CD14-positive monocyte (primary cell): Measurements from ENCODE around the gene MBD5. TPM values are rescaled to one million over a fixed set of nuclear protein-coding genes. Genes with fewer than 3 reads are reported as not detected.

ENCODE experiments used
- DNase-seq, 3 donors: peaks; one replicate each; pipeline ENCODE4 v3.0.0-alpha.2; 2011 to 2022
- H2AFZ ChIP-seq: 2 replicates; pipeline ENCODE4 v1.6.0; 2012; ENCODE audit warnings: mild to moderate bottlenecking, low read depth, low read length, inconsistent platforms; ENCODE audit not compliant: insufficient read depth, poor library complexity, severe bottlenecking
- H3K27ac ChIP-seq, 2 donors: 1 replicate in 1 of 2; 2 replicates in 1 of 2; pipeline ENCODE4 v1.5.1; 2012 to 2013; ENCODE audit warnings: low read length in 2 of 2, control low read depth in 1 of 2, inconsistent platforms in 1 of 2, low read depth in 1 of 2, mild to moderate bottlenecking in 1 of 2
- H3K27me3 ChIP-seq, 2 donors: one replicate each; pipeline versions ENCODE4 v1.6.0 to v1.6.1; 2011 to 2013; ENCODE audit warnings: low read length in 2 of 2; ENCODE audit not compliant: control insufficient read depth in 2 of 2, insufficient read depth in 2 of 2
- H3K36me3 ChIP-seq, 2 donors: replicated peaks in 1 of 2; 1 replicate in 1 of 2; 2 replicates in 1 of 2; pipeline versions ENCODE4 v1.5.1 to v1.6.1; 2012 to 2013; ENCODE audit warnings: low read length in 2 of 2, control low read depth in 1 of 2, inconsistent platforms in 1 of 2, mild to moderate bottlenecking in 1 of 2; ENCODE audit not compliant: insufficient read depth in 2 of 2, control insufficient read depth in 1 of 2
- H3K4me1 ChIP-seq, 2 donors: 1 replicate in 1 of 2; 2 replicates in 1 of 2; pipeline versions ENCODE4 v1.5.1 to v1.6.1; 2012 to 2013; ENCODE audit warnings: low read length in 2 of 2, control low read depth in 1 of 2, inconsistent platforms in 1 of 2, mild to moderate bottlenecking in 1 of 2, moderate library complexity in 1 of 2; ENCODE audit not compliant: insufficient read depth in 2 of 2, control insufficient read depth in 1 of 2
- H3K4me2 ChIP-seq: replicated peaks from 2 replicates; pipeline ENCODE3; 2012; ENCODE audit warnings: low read length, moderate library complexity, mild to moderate bottlenecking; ENCODE audit not compliant: poor library complexity, severe bottlenecking; ENCODE audit errors: extremely low read depth
- H3K4me3 ChIP-seq, 3 experiments: fragments of 200-600 bp in 1 of 3; sonication (generic) in 1 of 3; replicated peaks in 1 of 3; 1 replicate in 2 of 3; 2 replicates in 1 of 3; pipeline ENCODE4 v1.5.1; 2011 to 2013; ENCODE audit warnings: low read length in 3 of 3, mild to moderate bottlenecking in 3 of 3, control low read depth in 2 of 3, low read depth in 2 of 3, inconsistent platforms in 1 of 3, moderate library complexity in 1 of 3
- H3K79me2 ChIP-seq: 2 replicates; pipeline ENCODE4 v1.6.0; 2012; ENCODE audit warnings: mild to moderate bottlenecking, control low read depth, inconsistent platforms, low read length, moderate library complexity; ENCODE audit not compliant: insufficient read depth
- H3K9ac ChIP-seq: 2 replicates; pipeline ENCODE4 v1.6.0; 2017; ENCODE audit warnings: low read length, mild to moderate bottlenecking; ENCODE audit not compliant: insufficient read depth, poor library complexity, severe bottlenecking
- H3K9me3 ChIP-seq, 2 donors: replicated peaks in 1 of 2; 1 replicate in 1 of 2; 2 replicates in 1 of 2; pipeline versions ENCODE4 v1.5.1 to v1.6.1; 2012 to 2013; ENCODE audit warnings: low read length in 2 of 2, control low read depth in 1 of 2; ENCODE audit not compliant: control insufficient read depth in 1 of 2, insufficient read depth in 1 of 2
- H4K20me1 ChIP-seq: 2 replicates; pipeline ENCODE4 v1.6.0; 2012; ENCODE audit warnings: mild to moderate bottlenecking, low read length, control low read depth, moderate library complexity; ENCODE audit not compliant: insufficient read depth
- H3K27ac Mint-ChIP-seq, 7 donors: one replicate each; pipeline ENCODE4 v1.8.0; 2020; ENCODE audit warnings: mild to moderate bottlenecking in 7 of 7, mixed read lengths in 7 of 7, moderate library complexity in 6 of 7, inconsistent platforms in 2 of 7
- H3K27me3 Mint-ChIP-seq, 3 donors: one replicate each; pipeline ENCODE4 v1.8.0; 2021 to 2022; ENCODE audit warnings: low read depth in 3 of 3, mild to moderate bottlenecking in 3 of 3, mixed read lengths in 3 of 3, moderate library complexity in 3 of 3, inconsistent platforms in 1 of 3
- H3K36me3 Mint-ChIP-seq, 2 donors: one replicate each; pipeline ENCODE4 v1.8.0; 2020; ENCODE audit warnings: mixed read lengths in 2 of 2, inconsistent platforms in 1 of 2, mild to moderate bottlenecking in 1 of 2
- H3K4me1 Mint-ChIP-seq: one replicate; pipeline ENCODE4 v1.8.0; 2020; ENCODE audit warnings: mild to moderate bottlenecking, mixed read lengths
- H3K4me3 Mint-ChIP-seq, 2 donors: one replicate each; pipeline ENCODE4 v1.8.0; 2020; ENCODE audit warnings: mild to moderate bottlenecking in 2 of 2, mixed read lengths in 2 of 2, moderate library complexity in 1 of 2
- H3K9me3 Mint-ChIP-seq, 7 donors: one replicate each; pipeline ENCODE4 v1.8.0; 2020 to 2022; ENCODE audit warnings: mixed read lengths in 7 of 7, mild to moderate bottlenecking in 6 of 7, moderate library complexity in 6 of 7, inconsistent platforms in 2 of 7
- WGBS: methylation state at CpG from one replicate; pipeline ENCODE4 v1.1.5; 2013; ENCODE audit warnings: missing lambda C conversion rate; ENCODE audit not compliant: insufficient coverage; 5-methylcytosine and 5-hydroxymethylcytosine counted together
- intact Hi-C, 2 donors: fragments of 100-400 bp; cut with micrococcal nuclease; formaldehyde crosslinking; loops; one replicate each; pipeline versions ENCODE4 v1.15.0 to v1.15.1; 2023
- polyA plus RNA-seq, 3 donors: library from polyadenylated mRNA; depleted of rRNA in 1 of 3; unstranded in 2 of 3; stranded (reverse) in 1 of 3; fragments of 300-500 nt in 2 of 3; fragments of >200 nt in 1 of 3; fragmentation: Illumina TruSeq in 2 of 3; gene quantifications; 1 replicate in 2 of 3; 2 replicates in 1 of 3; pipeline ENCODE4 v1.2.3, GENCODE V29; 2012 to 2021
- TF ChIP-seq, protein P1 (sequence below): fragments of 200-600 bp; IDR thresholded peaks from one replicate; pipeline ENCODE4 v1.8.0; 2022; ENCODE audit warnings: antibody characterized with exemption, mild to moderate bottlenecking

MBD5 gene
- polyA plus RNA-seq, 3 donors: 2.3 to 5.7 (median 3.5) TPM

- no peaks in the 10 kb centered on the region for H3K27me3 ChIP-seq
- Mint-ChIP-seq H3K4me1 (no peaks in the 10 kb centered on the region), H3K4me3 (no peak overlapping the region), H3K27me3 (no peaks in the 10 kb centered on the region), H3K36me3 (peaks cover 4 to 17% of the 10 kb centered on the region in 2 donors), H3K9me3 (peaks cover 13 to 39% (median 23%) of the 10 kb centered on the region in 7 donors), H3K27ac (no peak overlapping the region)
- H3K27ac ChIP-seq: no peak overlapping the region
- H3K4me1 ChIP-seq: no peaks in the 10 kb centered on the region
- H3K36me3 ChIP-seq: peaks cover 0 to 11% of the 10 kb centered on the region in 2 donors
- no peaks in the 10 kb centered on the region for H4K20me1 ChIP-seq
- no peak overlapping the region for H2AFZ ChIP-seq
- WGBS: no CpG with 5 or more reads among the region's 5 CpGs
- H3K9me3 ChIP-seq: peaks cover 25 to 42% of the 10 kb centered on the region in 2 donors
- H3K4me3 ChIP-seq: no peak overlapping the region
- H3K79me2 ChIP-seq: no peaks in the 10 kb centered on the region
- TF ChIP-seq, protein P1, sequence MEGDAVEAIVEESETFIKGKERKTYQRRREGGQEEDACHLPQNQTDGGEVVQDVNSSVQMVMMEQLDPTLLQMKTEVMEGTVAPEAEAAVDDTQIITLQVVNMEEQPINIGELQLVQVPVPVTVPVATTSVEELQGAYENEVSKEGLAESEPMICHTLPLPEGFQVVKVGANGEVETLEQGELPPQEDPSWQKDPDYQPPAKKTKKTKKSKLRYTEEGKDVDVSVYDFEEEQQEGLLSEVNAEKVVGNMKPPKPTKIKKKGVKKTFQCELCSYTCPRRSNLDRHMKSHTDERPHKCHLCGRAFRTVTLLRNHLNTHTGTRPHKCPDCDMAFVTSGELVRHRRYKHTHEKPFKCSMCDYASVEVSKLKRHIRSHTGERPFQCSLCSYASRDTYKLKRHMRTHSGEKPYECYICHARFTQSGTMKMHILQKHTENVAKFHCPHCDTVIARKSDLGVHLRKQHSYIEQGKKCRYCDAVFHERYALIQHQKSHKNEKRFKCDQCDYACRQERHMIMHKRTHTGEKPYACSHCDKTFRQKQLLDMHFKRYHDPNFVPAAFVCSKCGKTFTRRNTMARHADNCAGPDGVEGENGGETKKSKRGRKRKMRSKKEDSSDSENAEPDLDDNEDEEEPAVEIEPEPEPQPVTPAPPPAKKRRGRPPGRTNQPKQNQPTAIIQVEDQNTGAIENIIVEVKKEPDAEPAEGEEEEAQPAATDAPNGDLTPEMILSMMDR: no peak
- H3K9ac ChIP-seq: no peak overlapping the region
- intact Hi-C loops: no loop called here
- no peak overlapping the region for H3K4me2 ChIP-seq
- no peak for DNase-seq
Measured at GRCh38 chr2:148251993-148252392, 231.1 kb downstream of the MBD5 start.

DNA sequence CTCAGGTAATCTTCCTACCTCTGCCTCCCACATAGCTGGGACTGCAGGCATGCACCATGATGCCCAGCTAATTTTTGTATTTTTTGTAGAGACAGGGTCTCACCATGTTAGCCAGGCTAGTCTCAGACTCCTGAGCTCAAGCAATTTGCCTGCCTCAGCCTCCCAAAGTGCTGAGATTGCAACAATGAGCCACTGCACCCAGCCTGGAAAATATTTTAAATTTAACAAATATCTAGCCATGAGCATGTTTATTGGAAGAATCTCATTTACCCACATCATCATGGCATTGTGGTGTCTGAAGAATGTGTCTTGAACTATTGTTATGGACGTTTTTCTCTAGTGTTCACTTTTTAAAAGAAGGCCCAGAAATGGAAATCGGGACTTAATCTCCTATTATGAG, 231.8 kb downstream of the MBD5 start:
- Histone ChIP-seq H4K20me1 (no peaks in the 10 kb centered on the region), H3K9ac (no peak overlapping the region), H3K4me3 (no peak overlapping the region), H3K9me3 (peaks cover 25 to 49% of the 10 kb centered on the region in 2 donors), H3K27ac (no peak overlapping the region), H2AFZ (no peak overlapping the region), H3K79me2 (no peaks in the 10 kb centered on the region), H3K4me1 (no peaks in the 10 kb centered on the region), H3K27me3 (no peaks in the 10 kb centered on the region), H3K4me2 (no peak overlapping the region), H3K36me3 (peaks cover 0 to 11% of the 10 kb centered on the region in 2 donors)
- TF ChIP-seq, protein P1: no peak
- no CpG with 5 or more reads among the region's 2 CpGs for WGBS
- no peak for DNase-seq
- Mint-ChIP-seq H3K9me3 (peaks cover 13 to 40% (median 26%) of the 10 kb centered on the region in 7 donors), H3K36me3 (peaks cover 2 to 17% of the 10 kb centered on the region in 2 donors), H3K4me3 (no peak overlapping the region), H3K27me3 (no peaks in the 10 kb centered on the region), H3K4me1 (no peaks in the 10 kb centered on the region), H3K27ac (no peak overlapping the region)
- intact Hi-C loops: no loop called here
